T-helper 1 cell treated with Interleukin-12 subunit alpha and Interleukin-12 subunit beta and Interleukin-4 antibody, amounts not matched to agents 30 ng/mL and 1 ng/mL, for 36 hours (primary cell): ENCODE results near the gene KIAA1671. TPM values are rescaled to one million over a fixed set of nuclear protein-coding genes. Genes with fewer than 3 reads are reported as not detected.
"Not testable (repeated sequence)": the region's sequence is repeated elsewhere in the genome, so short reads cannot be mapped to it uniquely, and the experiment has no call there.

Source experiments
- intact Hi-C: fragments of 100-400 bp; cut with micrococcal nuclease; formaldehyde crosslinking; loops from one replicate; pipeline ENCODE4 v1.15.1; 2024
- total RNA-seq: library from RNA; stranded (reverse); gene quantifications from 2 replicates; pipeline ENCODE4 v1.2.3, GENCODE V29; 2022

Gene KIAA1671
- 22.4 and 22.9 TPM in 2 replicates for total RNA-seq

DNA sequence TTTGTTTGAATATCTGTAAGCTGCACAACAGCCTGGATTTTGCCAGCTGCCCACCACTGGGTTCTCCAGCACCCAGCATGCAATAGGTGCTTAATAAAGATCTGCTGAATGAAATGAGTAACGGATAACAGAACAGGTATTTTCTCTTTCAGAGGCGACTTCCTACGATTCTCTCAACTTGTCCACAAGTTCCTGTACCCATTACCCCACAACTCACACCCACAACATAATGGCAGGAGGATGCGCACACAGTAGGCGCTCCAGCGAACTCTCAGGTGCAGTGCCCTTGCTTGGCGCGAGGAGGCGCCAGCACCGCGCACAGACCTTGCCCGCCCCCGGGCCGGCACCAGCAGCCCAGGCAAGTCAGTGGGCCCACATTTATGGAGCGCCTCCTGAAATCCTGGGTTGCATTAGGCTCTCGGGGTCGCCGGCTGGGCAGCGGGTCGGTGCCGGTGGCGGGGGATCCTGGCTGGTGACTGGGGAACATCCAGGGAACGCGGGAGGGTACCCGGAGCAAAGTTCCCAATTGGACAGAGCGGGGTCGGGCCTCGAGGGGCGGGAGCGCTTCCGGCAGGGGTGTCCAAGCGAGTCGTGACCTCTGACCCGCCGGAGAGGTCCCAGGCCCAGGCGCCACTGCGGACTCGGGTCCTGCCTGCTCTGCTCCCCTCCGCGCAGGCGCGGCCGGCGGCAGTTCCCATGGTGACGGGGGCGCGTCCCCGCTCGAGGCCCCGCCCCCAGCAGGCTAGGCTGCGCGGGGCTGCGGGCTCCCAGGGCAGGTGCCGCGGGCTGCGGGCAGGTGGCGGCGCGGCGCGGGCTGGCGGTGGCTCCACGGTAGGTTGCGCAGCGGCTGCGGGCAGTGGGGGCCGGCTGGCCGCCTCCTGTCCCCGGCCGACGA lies at the start of gene KIAA1671:
TSS of gene KIAA1671 (plus strand) at position 775 of the 895 bp plus-strand sequence. CDS start 75,284 bp downstream, outside the sequence.
- intact Hi-C loops = loop anchor here (1.0 kb wide), 5 partner anchors 14 to 105 kb away; no protein-coding TSS in a partner anchor

DNA sequence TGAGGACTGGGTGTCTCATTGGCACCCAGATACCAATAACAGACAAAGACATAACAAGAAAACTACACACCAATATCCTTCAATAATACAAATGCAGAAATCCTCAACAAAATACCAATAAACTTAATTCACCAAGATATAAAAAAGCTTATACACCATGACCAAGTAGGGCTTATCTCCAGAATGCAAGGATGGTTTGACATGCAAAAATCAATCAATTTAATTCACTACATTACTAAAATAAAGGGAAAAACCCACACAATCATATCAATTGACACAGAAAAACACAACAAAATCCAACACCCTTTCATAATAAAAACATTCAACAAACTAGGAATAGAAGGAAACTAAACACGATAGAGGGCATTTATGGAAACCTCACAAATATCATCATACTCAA lies 46.6 kb upstream of the KIAA1671 start:
- intact Hi-C loops = no loop called here

DNA sequence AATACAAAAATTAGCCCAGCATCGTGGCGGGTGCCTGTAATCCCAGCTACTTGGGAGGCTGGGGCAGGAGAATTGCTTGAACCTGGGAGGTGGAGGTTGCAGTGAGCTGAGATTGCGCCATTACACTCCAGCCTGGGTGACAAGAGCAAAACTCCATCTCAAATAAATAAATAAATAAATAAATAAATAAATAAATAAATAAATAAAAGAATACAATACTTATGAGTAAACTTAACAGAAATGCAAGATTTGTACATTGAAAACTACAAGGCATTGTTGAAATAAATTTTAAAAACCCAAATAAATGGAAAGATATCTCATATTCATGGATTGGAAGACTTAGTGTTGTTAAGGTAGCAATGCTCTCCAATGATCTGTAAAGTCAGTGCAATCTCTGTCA lies 45.4 kb upstream of the KIAA1671 start:
- intact Hi-C loops = not testable (repeated sequence)

DNA sequence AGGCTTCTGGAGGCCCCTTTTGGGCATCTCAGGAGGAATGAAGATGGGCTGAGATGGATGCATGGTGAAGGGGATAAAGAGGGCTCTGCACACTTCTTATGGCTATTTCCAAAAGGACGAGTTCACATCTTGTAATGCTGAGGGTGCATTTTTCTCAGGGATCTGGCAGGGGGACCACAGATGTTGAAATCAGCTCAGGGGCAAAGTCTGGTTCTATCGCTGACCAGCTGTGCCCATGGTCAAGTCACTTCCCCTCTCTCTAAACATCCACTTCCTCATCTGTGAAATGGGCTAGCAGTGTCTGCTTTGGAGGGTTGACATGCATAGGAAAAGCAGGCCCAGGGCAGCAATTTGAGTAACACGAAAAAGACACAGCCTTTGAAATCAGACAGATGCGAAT lies 32.5 kb upstream of the KIAA1671 start:
- intact Hi-C loops = no loop called here

- intact Hi-C loops = no loop called here
These were observed 26.7 kb upstream of the KIAA1671 start for GRCh38 chr22:24925586-24926427.

DNA sequence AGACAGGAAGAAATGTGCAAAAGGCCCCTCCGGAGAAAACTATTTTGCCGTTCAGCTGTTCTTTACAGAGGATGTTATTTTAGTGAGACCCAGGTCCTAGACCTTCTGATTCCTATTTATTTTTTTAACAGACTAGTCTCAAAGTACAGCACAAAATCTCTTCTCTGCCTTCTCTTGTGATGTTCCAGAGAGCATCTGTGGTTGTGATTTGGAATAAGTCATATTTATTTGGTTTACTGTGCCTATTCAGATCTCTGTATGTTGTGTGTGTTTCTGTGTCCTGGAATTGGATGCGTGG lies 26.1 kb upstream of the KIAA1671 start:
- intact Hi-C loops = no loop called here

DNA sequence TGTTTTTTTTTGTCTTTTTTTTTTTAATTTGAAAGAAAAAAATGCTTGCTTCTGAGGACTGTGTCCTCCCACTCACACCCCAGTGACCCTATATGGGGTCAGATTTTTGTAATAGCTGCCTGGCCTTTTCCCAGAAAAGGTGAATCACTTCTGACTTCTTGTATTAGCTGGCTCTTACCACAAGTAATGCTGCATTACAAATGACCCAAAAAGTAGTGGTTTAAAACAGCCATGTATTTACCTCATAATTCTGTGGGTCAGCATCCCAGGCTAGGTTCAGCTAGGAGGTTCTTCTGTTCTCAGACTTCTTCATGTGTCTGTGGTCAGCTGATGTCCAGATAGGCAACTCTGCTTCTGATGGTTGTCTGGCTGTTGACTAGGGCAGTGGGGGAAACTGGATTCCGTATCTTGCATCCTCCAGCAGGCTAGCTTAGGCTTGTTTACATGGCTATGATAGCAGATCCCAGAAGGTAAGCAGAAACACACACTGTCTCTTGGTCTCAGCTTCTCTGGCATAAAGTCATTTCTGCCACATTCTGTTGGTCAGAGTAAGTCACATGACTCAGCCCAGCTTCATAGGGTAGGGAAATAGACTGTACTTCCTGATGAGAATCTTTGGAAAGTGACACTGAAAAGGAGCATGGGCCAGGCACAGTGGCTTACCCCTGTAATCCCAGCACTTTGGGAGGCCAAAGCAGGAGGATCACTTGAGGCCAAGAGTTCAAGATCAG lies 25.5 kb upstream of the KIAA1671 start:
- intact Hi-C loops = no loop called here

- intact Hi-C loops = no loop called here
These were observed 24.2 kb upstream of the KIAA1671 start for GRCh38 chr22:24928322-24928721.

DNA sequence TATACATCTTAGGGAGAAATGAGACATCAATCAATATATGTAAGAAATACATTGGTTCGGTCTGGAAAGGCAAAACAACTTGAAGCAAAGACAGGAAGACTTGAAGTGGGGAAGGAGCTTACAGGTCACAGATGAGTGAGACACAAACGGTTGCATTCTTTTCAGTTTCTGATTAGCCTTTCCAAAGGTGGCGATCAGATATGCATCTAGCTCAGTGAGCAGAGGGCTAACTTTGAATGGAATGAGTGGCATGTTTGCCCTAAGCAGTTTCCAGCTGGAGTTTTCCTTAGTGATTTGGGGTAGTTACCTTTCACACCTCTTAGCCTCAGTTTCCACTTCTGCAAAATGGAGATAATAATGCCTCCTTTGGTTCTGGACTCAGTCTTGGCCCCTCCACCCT lies 21.8 kb upstream of the KIAA1671 start:
- intact Hi-C loops = no loop called here

- intact Hi-C loops = no loop called here
These were observed 16.6 kb upstream of the KIAA1671 start for GRCh38 chr22:24935771-24936483.

GRCh38 chr22:24937114-24937513 lies 15.4 kb upstream of the KIAA1671 start:
- intact Hi-C loops = no loop called here

- intact Hi-C loops = loop anchor here (1.0 kb wide), 3 partner anchors 13 to 118 kb away; partner anchors contain the start of gene KIAA1671
These were observed 13.7 kb upstream of the KIAA1671 start for GRCh38 chr22:24938741-24939341.

DNA sequence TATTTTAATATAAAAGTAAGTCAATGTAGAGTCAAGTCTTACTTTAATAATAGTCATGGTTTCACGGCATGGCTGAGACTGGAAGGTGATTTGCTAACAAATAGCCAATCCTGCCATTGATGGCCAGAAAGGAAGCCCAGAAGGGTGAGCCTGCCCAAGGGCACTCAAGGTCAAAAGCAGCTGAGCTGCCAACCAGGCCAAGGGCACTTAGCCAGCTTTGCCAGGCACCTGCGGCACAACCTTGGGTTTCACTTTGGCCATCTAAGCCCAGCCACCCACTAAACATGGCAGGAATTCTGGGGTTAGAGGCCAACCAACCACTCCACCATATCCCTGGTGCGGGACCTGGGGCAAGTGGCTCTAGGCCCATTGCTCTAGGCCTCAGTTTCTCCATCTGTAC lies 10.2 kb upstream of the KIAA1671 start:
- intact Hi-C loops = no loop called here

DNA sequence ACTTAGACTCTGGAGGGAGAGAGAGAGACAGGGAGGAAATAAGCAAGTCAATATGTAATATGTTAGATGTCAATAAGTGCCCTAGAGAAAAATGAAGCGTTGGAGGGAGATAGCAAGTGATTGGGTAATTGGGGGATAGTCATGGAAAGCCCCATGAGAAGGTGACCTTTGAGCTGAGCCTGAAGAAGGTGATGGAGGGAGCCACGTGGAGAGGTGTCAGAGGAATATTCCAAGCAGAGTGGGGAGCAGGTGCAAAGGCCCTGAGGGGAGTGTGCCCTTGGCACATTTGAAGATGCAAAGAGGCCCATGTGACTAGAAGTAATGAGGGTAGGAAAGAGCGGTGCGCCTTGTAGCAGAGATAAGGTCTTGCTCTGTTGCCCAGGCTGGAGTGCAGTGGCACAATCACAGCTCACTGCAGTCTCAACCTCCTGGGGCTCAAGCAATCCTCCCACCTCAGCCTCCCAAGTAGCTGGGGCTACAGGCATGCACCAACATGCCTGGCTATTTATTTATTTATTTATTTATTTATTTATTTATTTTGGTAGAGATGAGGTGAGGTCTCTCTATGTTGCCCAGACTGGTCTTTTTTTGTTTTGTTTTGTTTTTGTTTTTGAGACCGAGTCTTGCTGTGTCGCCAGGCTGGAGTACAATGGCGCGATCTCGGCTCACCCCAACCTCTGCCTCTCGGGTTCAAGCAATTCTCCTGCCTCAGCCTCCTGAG lies 8.1 kb upstream of the KIAA1671 start:
- intact Hi-C loops = no loop called here

DNA sequence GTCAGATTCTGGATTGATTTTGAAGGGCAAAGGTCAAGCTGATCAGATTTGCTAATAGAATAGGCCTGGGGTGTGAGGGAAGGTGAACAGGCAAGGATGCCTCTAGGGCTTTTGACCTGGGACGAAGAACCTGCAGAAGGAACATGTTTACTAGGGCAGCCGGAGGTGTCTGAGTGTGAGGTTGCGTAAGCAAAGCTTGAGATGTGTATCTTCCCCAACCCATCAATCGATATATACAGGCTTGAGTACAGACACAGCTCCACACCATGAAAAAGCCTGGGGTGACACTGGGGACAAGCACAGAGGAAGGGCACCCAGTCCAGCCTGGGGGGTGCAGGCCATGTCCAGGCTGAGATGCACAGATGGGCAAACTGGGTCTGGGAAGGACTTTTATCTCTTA lies 7.1 kb upstream of the KIAA1671 start:
- intact Hi-C loops = no loop called here

- intact Hi-C loops = no loop called here
These were observed 5.1 kb upstream of the KIAA1671 start for GRCh38 chr22:24947383-24947782.

- intact Hi-C loops = no loop called here
These were observed 4.6 kb upstream of the KIAA1671 start for GRCh38 chr22:24947881-24948280.

DNA sequence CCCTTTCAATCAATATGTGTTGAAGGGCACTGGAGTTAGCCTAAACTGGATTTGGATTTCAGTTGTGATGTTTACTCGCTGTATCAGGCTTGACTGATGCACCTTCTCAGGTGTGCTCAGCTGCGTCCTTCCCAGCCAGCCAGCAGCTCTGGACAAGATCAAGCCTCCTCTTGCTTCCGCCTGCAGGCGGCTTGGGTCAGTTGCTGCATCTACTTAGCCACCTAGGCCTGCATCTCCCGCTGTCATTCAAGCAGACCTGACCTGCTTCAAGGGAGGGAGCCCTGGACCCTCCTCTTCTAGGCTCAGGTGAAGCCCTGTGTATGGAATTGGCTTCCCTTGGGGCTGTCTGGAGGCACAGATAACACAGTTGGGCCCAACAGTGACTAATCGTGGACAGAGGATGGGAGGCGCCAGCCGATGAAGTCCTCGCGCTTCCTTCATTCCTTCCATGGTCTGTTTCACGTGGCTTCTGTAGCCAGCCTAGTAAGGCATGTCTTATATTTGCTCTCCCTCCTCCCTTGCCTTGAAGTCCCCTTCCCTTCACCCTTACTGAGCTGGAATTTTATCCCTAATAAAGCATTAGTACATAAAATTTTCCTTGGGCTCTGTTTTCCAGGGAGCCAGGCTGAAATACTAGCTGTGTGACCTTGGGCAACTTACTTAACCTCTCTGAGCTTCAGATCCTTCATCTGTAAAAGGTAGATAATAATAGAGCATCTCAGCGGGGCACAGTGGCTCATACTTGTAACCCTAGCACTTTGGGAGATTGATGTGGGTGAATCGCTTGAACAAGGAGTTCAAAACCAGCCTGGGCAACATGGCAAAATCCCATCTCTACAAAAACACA lies 3.9 kb upstream of the KIAA1671 start:
- intact Hi-C loops = no loop called here
